Activated T-helper 1 cell treated with anti-CD3 and anti-CD28 coated beads, Interleukin-2, amount 50 U/mL, for 16 hours (primary cell): Measurements from ENCODE around the gene CARMIL1.
A peak's percentile ranks its signal among the peaks of the same experiment; 100 is the strongest.

Experiments used
- DNase-seq, 2 donors: peaks; one replicate each; pipeline ENCODE4 v3.0.0-alpha.2; 2020; ENCODE audit warnings: low read depth in 1 of 2, low spot score in 1 of 2

Gene CARMIL1

DNA sequence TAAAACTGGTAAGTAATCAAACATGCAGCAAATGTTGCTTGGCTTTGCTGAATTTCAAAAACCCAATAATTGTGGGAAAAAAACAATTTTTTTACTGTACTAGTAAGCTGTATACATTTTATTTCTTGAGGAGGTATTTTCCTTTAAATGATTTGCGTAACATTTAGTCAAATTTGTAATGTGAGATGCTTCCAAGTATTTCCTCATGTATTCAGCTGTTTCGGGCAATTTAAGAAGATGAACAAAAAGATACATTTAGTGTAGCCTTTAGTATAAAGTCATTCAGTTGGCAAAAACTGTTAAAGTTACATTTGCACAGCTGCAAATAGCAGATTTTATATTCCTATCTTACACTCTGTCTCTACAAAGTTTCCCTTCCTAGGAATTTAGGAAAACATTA is 186.8 kb downstream of the CARMIL1 start:
- no peak for DNase-seq

DNA sequence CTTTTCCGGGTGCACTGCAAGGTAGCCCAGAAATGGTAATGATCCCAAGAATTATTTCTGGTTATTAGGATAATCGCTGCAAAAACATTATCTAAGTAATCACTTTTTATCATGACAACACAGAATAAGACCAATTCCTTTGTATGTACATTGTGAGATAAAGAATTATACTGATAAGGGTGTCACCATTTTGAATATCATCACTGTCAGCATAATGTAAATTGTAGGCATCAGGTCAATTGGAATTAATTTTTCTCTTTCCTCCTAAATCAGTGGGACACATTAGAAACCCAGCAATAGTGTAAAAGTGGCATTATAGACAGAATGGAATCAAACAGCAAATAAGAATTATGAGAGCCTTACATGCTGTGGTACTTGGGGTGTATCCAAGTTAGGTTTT is 189.7 kb downstream of the CARMIL1 start:
- no peak for DNase-seq

DNA sequence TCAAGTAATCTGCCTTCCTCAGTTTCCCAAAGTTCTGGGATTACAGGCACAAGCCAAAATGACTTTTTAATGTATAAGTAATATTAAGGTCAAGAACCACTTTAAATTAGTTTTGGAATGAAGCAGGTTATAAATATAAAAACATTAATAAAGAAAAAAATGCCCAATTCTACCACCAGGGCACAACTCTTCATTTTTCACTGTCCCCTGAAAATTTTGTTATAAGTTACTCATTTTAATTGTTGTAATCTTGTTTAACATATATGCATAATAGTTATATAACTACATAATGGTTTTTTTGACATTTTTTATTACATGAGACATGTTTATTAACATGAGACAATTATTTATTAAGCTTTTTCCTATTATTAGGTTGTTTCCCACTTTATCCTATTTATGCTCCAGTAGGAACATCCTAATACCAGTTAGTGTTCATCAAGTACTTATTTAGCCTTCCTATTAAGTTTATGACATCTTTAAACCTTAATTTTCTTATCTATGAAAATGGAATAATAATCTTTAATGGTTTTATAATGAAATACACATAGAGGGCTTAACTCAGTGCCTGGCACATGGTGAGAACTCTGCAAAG is 190.7 kb downstream of the CARMIL1 start:
- no peak for DNase-seq

DNA sequence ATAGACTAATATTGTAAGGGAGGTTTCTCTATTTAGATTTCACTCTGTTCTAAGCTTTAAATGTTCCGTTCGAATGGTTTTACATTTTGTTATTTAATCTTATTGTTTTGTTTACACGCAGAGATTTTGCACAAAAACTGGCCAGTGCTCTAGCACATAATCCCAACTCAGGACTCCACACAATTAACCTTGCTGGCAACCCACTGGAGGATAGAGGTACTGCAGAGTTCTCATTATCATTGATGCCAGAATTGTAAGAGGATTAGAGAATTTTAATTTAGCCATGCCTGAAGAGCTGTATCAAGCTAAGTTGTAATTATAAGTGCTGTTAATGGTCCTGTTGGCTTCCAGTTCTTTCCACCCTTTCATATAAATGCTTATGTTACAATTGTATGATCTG is 193.1 kb downstream of the CARMIL1 start:
- no peak for DNase-seq

DNA sequence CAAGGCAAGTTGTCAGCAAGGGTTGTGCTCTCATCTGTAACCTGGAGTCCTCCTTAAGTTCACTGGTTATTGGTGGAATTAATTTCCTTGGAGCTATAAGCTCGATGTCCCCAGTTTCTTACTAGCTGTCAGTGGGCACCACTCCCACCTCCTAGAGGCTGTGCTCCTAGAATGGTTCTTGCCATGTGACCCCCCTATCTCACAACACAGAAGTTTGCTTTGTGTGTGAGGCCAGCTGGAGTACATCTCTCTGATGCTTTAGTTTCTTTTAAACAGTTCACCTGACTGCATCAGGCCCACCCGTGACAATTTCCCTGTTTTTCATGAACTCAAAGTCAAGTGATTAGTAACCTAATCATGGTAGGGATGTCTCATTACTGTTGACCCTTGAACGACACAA is 193.7 kb downstream of the CARMIL1 start:
- no peak for DNase-seq

DNA sequence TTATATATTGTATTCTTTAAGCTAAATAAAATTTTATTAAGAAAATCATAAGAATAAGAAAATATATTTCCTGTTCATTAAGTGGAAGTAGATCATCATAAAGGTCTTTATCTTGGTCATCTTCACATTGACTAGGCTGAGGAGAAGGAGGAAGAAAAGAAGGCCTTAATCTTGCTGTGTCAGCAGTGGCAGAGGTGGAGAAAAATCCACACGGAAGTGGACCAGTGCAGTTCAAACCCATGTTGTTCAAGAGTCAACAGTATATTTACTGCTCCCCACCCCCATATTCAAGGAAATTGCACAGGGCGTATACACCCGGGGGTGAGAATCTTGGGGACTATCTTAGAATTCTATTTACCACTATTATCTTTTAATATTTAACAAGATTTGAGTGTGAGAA is 194.3 kb downstream of the CARMIL1 start:
- DNase-seq: no peak

DNA sequence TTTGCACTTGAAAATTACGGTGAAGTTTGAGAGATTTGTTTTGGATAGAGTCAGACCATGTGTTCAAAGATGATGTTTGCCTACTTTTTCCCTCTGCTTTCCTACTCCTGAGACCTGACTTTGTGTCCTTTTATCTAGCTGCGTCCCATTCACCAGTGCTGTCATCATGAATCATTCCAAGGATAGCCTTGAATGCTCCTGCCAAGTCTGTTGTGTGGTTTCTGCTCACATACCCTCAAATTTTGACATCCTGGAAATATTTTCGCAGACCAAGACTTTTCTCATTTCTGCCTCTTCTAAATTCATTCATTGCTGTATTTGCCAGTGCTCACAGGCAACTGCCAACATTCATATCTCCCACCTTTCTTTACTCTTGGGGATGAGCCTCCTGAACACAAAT is 197.0 kb downstream of the CARMIL1 start:
- DNase-seq: no peak

DNA sequence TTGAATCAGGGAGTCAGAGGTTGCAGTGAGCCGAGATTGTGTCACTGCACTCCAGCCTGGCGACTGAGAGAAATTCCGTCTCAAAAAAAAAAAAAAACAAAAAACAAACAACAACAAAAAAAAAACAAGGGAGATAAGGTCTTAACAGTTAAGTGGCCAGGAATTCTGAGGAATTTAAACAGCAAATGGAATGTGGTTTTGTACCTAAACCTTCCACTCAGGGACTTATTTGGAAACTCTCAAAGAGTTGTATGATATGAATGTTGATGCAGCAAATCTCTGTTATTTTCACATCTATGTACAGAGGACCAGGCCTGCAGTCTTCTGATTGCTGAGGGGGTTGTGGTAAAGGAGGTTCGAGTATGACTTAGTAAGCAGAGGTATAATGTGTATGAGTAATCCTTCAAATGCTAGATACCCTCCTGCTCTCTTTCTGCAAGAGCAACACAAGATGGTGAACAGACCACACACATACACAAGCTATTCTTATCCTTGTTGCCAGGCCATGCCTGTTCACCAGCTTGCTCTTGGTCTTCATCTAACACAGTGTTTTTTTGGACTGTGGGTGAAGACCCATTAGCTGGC is 197.9 kb downstream of the CARMIL1 start:
- DNase-seq: no peak

DNA sequence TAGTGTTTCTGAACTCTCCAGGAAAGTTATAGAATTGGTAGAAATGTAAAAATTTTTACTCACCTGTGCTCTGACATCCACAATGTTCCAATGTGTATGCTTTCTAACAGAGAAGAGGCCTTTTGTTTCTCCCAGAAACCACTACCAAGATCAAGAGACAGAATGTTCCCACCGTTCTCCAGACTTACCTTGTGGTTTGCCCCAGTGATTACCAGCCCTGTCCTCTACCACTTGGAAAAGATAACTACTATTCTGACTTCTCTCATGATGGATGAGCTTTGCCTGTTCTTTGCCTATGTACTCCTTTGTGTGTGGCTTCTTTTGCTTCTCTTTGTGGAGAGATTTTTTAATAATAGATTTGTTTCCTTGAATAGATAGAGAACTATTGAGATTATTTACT is 199.8 kb downstream of the CARMIL1 start:
- DNase-seq: no peak

DNA sequence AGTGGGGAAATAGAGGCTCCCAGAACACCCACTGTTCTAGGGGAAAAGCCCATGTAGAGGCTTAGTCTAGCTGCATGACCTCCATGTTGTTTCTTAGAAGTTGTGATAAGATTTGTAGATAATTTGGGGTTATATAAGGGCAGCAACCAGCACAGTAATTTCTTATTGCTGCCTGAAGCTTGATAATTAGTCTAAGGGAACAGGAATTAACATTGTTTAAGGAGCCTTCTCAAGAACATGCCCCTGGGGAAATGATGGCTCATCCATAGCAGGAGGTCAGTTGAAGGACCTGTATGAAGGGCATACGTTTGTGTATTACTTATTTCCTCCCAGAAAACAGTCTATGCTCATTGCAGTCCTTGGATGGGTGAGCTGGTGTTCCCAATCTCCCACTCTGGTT is 202.1 kb downstream of the CARMIL1 start:
- no peak for DNase-seq

DNA sequence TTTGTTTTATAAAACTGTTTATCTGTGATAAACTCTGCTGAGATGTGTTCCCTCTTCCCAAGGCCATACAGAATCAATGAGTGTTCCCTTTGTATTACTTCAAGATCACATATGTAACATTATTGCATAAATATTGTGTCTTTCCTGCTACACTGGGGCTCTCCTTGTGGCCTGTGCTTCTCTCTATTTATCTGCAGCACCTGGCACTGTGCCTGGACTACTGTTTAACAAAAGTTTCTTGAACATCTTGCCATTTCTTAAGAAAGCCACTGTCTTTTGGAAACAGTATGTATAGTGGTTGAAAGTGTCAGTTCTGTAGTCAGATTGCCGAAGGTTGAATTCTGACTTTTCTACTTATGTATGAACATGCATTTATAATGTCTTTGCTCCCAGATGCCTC is 203.8 kb downstream of the CARMIL1 start:
- no peak for DNase-seq

DNA sequence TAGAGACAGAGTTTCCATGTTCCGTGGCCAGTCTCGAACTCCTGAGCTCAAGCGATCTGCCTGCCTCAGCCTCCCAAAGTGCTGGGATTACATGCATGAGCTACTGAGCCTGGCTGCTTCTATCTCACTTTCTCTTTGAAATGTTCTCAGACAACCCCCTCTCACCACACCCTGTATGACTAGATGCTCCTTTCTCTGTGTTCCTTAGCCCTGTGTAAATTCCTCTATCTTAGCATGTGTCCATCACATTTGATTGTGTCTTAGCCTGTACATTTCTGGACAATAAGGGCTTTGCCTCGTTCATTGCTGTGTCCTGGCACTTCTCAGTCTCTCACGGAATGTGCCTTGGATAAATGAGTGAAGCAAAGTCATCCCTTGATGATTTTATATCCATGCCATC is 204.8 kb downstream of the CARMIL1 start:
- no peak for DNase-seq

DNA sequence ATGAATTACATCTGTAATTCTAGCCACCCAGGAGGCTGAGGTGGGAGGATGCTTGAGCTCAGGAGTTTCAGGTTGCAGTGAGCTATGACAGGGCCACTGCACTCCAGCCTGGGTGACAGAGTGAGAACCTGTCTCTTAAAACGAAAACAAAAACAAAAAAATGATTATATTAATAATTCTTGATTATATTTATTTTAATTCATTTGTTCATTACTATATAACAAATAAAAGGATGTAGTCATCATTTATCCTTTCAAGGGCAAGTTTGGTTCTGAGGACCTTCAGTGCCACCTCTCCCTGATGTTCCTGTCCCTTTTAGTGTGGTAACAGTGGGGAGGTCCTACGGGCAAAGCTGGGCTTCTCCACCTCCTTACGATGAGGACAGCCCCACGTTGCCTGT is 205.7 kb downstream of the CARMIL1 start:
- no peak for DNase-seq

DNA sequence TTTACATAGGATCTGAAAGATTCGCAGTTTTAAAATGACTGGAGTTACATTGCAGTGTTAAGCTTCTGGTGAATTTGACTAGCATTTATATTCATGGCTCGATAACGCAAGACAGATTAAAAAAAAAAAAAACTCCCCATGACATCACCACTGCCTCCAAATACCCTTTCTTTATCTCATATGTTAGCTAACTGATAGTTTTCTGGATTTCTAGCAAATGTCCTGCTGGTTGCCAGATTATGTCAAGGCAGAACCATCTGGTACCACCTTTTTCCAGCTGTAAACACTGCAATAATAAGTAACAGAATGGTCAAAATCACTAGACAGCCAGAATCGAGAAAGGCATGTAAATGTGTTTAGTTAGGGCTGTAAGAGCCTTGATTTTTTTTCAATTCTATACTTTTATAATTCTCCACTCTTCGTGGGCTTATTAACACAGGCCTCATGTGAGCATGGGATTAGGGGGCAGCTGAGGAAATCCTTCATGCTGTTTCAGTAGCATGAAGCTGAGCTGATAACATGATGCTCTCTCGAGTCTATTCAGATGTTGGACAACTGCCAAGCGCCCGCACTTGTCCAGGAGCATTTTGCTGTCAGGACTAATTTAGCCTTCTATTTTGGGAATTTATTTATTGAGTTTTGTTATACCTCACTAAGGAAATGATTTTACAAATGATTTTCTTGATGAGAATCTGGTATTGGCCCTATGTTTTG is 206.8 kb downstream of the CARMIL1 start:
- no peak for DNase-seq

DNA sequence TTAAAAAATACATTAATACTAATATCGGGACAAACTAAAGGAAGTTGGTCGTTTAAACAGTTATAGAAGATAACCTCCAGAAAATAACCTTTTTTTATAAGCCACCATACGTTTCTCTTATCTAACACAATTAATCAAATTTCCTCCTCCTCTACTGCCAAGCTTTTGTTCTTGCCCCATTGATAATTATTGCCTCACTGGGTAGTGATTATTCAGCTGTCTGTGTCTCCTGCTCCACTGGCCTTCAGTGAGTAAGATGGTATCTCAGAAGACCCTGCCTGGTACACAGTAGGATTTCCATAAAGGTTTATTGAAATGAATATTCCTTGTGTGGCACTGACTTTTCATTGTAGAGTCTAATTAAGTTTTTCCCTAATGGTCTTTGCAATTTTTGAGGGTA is 207.4 kb downstream of the CARMIL1 start:
- DNase-seq: no peak

DNA sequence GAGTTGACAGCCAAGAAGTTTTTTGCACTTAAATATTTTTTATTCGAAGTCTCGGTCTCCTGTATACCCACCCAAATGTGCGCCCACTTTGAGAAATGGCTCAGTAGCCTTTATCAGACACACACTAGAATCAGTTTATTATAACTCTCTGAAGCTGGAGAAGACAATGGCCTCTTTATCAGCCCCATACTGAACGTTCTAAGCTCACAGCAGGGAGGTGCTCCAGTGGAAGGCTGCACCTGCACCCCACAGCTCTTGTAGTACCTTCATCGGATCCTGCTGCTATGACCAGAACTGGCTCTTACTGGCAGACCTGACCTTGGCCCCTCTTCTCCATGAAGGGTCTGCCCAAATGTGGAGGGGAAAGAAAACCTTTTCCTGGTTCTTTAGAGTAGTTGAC is 207.8 kb downstream of the CARMIL1 start:
- DNase-seq: no peak

DNA sequence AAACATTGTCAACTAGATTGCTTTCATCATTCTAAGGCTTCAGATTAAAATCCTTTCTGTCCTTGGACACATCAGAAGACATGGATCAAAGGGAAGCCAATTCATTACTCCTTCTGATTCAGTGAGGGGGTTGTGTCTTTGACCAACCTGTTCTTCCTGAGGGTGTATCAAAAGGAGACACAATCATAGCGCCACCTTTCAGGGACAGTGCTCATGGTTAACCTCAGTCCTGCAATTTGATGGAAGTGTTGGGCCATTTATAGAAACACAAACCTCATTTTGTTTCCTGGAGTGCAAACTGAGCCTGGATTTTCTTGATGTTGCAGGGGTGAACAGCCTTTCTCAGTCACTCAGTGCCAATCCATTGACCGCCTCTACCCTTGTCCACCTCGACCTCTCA is 209.0 kb downstream of the CARMIL1 start:
- no peak for DNase-seq

DNA sequence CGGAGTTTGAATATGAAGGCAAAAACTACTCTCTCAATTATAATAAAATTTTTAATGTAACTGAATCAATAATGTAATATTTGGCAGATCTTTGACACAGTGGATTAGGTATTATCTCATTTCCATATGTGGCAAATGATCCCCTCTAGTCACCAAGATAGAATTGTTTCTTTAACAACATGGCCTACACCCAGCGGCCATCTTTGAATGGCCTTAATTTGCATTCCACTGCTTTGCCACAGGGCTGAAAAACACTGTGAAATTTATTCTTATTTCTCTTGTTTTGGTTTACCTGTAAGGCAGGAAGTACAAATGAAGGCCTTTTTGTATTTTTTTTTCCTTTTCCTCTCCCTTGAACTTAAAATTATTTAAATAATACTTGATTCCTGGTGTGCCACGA is 210.2 kb downstream of the CARMIL1 start:
- no peak for DNase-seq

DNA sequence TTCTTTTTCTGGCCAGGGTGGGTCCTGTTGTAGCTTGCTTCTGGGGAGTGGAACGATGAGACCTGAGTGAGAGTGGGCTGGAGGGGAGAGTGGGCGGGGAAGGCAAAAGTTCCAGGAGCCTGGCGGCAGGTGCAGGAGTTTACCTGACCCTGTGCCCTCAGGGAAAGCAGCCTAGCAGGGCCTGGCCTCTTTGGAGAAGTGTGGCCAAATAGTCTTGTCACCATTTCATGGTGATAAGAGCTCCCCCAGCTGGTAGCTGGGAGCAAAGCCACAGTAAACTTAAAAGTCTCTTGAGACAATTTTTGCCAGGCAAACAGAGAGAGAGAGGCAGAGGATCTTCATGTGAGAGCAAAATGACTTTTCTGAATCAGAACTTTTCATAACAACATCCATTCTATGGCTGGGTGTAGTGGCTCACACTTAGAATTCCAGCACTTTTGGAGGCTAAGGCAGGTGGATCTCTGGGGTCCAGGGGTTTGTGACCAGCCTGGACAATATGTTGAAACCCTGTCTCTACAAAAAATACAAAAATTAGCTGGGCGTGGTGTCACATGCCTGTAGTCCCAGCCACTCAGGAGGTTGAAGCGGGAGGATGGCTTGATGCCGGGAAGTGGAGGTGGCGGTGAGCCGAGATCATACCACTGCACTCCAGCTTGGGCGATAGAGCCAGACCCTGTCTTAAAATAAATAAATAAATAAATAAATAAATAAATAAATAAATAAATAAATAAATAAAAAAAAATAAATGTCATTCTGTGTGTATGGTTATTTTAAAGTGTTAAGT is 211.0 kb downstream of the CARMIL1 start:
- peak; percentile 16 to 25 for DNase-seq

DNA sequence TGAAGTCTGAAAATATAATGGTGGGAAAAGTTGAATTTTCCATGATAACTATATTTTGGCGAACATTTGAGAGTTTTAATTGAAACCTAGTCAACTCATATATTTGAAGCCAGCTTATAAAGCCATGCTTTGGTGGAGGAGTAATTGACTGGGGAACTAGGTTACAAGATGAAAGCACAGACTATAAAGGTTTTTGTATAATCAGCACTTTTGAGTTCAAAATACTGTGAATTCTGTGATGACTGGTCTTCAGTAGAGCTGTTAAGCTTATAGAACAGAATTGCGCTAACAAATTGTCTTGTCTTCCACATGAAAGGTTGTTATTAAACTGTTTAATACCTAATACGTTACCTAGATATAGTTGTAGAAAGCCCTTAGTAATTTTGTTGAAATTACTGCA is 213.8 kb downstream of the CARMIL1 start:
- DNase-seq: no peak

DNA sequence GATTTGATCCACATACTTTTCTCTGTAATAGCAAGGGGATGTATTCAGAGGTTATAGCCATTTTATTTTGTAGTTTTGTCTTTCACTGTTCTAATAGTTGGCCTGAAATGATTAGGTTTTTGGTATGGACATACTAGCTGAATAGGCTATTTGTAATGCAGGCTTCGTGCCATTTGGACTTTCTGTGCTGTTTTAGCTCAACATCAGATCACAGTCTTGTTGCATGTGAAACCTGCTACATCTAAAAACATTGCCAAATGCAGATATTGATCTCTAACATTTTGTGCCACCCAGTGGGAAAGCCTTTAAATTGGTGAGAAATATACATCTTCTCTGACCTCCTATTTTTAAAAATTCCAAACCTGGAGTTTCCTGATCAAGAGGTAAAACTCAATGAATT is 215.3 kb downstream of the CARMIL1 start:
- no peak for DNase-seq

DNA sequence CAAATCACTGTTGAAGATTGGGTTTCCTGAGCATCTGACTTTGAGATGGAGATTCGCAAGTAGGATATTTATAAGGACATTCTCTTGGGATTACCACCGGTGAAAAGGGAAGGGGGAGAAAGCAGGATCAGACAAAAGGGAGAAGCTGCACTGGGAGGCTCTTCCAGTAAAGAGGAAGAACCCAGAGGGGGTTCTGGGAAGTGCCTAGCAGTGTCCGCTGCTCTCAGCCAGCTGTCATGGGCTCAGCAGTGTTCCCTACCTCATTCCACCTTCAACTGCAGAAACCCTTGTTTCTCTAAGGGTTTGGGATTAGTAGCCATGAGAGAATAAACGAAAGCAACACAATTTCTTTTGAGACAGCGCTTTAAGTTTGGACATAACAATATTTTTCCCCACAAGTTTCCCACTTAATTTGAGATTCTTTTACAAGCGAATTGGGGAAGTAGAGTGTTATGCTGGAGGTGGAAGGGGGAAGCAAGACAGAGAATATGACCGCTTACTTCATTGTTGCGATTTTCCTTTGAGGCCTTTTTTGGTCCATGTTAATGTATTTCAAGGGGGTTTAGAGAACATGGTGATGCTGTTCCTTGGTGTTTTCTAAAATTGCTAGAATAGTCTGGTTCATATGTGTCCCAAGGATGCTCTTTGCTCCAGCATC is 218.3 kb downstream of the CARMIL1 start:
- DNase-seq: no peak
